AG04449 (cell line): ENCODE data around the gene HRH3.

Source experiments
- CTCF ChIA-PET: fragments of 350-600 bp; formaldehyde crosslinking; extraction: SDS; loops from one replicate; lab custom pipeline; 2021; ENCODE audit warnings: antibody characterized with exemption; lab: Yijun Ruan, JAX
- POLR2A ChIA-PET: fragments of 400-600, 350-600 bp; formaldehyde crosslinking; extraction: SDS; loops from one replicate; lab custom pipeline; 2020; ENCODE audit warnings: antibody characterized with exemption, inconsistent platforms; lab: Yijun Ruan, JAX
- DNase-seq: peaks from one replicate; pipeline ENCODE4 v3.0.0-alpha.2; 2010; ENCODE audit warnings: low read depth, low spot score
- H3K4me3 ChIP-seq: 2 replicates; pipeline ENCODE4 v1.5.1; 2011; ENCODE audit warnings: low read depth, mild to moderate bottlenecking, control low read depth, low read length
- CTCF ChIP-seq: IDR thresholded peaks from one replicate; pipeline ENCODE4 v1.5.1; 2011; ENCODE audit warnings: mild to moderate bottlenecking, moderate library complexity, low read length, control low read depth, inconsistent platforms; ENCODE audit not compliant: insufficient read depth; ENCODE audit errors: missing control alignments

Gene HRH3

GRCh38 chr20:62211769-62212288 is 8.2 kb downstream of the HRH3 start:
- ChIA-PET CTCF (interaction anchor here (1.6 kb wide), 1 partner anchor 23 kb away, joined by 3 read pairs; no protein-coding TSS in a partner anchor), POLR2A (no interaction called here)
- no peak overlapping the region for H3K4me3 ChIP-seq
- no peak for TF ChIP-seq CTCF
- DNase-seq, result no peak

- CTCF ChIA-PET, result interaction anchor here (1.6 kb wide), 1 partner anchor 24 kb away, joined by 3 read pairs; no protein-coding TSS in a partner anchor
These were observed 8.9 kb downstream of the HRH3 start for GRCh38 chr20:62211216-62211615.

GRCh38 chr20:62210496-62210855 is 9.6 kb downstream of the HRH3 start:
- ChIA-PET POLR2A (no interaction called here), CTCF (no interaction called here)
- TF ChIP-seq CTCF, result no peak
- H3K4me3 ChIP-seq, result no peak overlapping the region
- DNase-seq, result no peak

More at GRCh38 chr20:62211216-62211615, 8.9 kb downstream of the HRH3 start:
- no peak overlapping the region for H3K4me3 ChIP-seq
- no peak for TF ChIP-seq CTCF
- no peak for DNase-seq
- POLR2A ChIA-PET, result no interaction called here

GRCh38 chr20:62209850-62210495 is 10.1 kb downstream of the HRH3 start:
- CTCF ChIA-PET, result no interaction called here
- no peak for DNase-seq
- no peak overlapping the region for H3K4me3 ChIP-seq
- no peak for TF ChIP-seq CTCF
- POLR2A ChIA-PET, result interaction anchor here (0.9 kb wide), 1 partner anchor 12 kb away, joined by 3 read pairs; no protein-coding TSS in a partner anchor

- POLR2A ChIA-PET, result interaction anchor here (0.9 kb wide), 1 partner anchor 11 kb away, joined by 3 read pairs; no protein-coding TSS in a partner anchor
- no peak for DNase-seq
These were observed 11.0 kb downstream of the HRH3 start for GRCh38 chr20:62208795-62209755.

More at GRCh38 chr20:62208795-62209755, 11.0 kb downstream of the HRH3 start:
- CTCF ChIA-PET, result no interaction called here
- TF ChIP-seq CTCF, result no peak
- no peak overlapping the region for H3K4me3 ChIP-seq
